Measurements from ENCODE around the gene RPLP2.

Gene RPLP2

GRCh38 chr11:847876-848275, 38.1 kb downstream of the RPLP2 start:
- no peak for TF ChIP-seq EGR1 (IDR thresholded peaks at IDR 0.05)
- TF ChIP-seq CREB1 (IDR thresholded peaks at IDR 0.05; ENCODE audit: low read depth), result no peak
- TF ChIP-seq, protein P1, sequence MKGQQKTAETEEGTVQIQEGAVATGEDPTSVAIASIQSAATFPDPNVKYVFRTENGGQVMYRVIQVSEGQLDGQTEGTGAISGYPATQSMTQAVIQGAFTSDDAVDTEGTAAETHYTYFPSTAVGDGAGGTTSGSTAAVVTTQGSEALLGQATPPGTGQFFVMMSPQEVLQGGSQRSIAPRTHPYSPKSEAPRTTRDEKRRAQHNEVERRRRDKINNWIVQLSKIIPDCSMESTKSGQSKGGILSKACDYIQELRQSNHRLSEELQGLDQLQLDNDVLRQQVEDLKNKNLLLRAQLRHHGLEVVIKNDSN (IDR thresholded peaks at IDR 0.05), result no peak
- TF ChIP-seq NFIC (IDR thresholded peaks at IDR 0.05), result no peak
- TF ChIP-seq TAF1 (IDR thresholded peaks at IDR 0.05; ENCODE audit: low read depth), result no peak
- no peak for TF ChIP-seq EP300 (IDR thresholded peaks at IDR 0.05; ENCODE audit: borderline replicate concordance)
- TF ChIP-seq FOXM1 (IDR thresholded peaks at IDR 0.05; ENCODE audit: borderline replicate concordance, low read depth), result no peak
- TF ChIP-seq TCF12 (IDR thresholded peaks at IDR 0.05; ENCODE audit: low read depth), result no peak
- TF ChIP-seq MAX (IDR thresholded peaks at IDR 0.05), result no peak
- no peak for TF ChIP-seq CEBPB (IDR thresholded peaks at IDR 0.05)

- no peak for TF ChIP-seq EGR1 (IDR thresholded peaks at IDR 0.05)
- TF ChIP-seq, protein P1 (IDR thresholded peaks at IDR 0.05), result peak; percentile 54; the same call in 1 of the 2 replicates
- 0 out of 2 replicates have a peak, but pooled peaks have one; percentile 28 for TF ChIP-seq MAX (IDR thresholded peaks at IDR 0.05)
- peak; percentile 86 for TF ChIP-seq RAD21 (IDR thresholded peaks at IDR 0.05; ENCODE audit: low read depth)
These were observed 38.7 kb downstream of the RPLP2 start for GRCh38 chr11:848380-848931.

DNA sequence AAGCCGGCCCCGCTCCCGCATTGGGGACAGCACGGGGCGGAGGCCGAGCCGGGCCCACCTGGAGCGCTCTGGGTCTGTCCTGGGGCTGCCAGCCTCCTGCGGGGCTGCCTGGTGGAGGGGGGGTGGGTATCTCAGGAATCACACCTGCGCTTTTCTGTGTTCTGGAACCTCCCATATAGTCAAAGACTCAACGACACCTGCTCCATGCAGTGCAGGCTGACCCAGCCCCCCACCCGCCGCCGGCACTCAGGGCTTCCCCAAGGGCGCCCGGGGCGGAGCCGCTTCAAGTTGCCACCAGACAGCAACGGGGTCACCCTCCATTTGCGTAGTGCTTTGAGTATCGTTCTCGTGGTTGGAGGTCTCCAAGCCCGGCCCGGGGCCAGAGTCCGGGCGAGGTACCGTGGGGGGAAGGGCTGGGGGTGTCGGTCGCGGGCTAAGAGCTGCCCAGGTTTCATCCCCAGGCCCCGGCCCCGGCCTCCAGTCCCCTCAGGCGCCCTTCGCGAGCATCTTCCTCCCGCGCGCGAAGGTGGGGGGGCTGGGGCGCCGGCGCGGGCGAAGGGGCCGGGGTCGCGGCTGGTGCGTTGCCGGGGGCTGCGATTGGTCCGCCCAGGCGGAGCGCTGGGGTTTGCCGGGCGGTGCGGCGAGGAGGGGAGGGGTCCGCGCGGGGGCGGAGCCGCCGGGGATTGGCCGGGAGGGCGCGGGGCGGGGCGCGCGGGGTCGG, 39.5 kb downstream of the RPLP2 start:
- peak; percentile 77 for TF ChIP-seq ZBTB7A (IDR thresholded peaks at IDR 0.05; ENCODE audit: low read depth)
- TF ChIP-seq EP300 (IDR thresholded peaks at IDR 0.05; ENCODE audit: borderline replicate concordance), result no peak
- TF ChIP-seq, protein P1 (IDR thresholded peaks at IDR 0.05), result no peak

DNA sequence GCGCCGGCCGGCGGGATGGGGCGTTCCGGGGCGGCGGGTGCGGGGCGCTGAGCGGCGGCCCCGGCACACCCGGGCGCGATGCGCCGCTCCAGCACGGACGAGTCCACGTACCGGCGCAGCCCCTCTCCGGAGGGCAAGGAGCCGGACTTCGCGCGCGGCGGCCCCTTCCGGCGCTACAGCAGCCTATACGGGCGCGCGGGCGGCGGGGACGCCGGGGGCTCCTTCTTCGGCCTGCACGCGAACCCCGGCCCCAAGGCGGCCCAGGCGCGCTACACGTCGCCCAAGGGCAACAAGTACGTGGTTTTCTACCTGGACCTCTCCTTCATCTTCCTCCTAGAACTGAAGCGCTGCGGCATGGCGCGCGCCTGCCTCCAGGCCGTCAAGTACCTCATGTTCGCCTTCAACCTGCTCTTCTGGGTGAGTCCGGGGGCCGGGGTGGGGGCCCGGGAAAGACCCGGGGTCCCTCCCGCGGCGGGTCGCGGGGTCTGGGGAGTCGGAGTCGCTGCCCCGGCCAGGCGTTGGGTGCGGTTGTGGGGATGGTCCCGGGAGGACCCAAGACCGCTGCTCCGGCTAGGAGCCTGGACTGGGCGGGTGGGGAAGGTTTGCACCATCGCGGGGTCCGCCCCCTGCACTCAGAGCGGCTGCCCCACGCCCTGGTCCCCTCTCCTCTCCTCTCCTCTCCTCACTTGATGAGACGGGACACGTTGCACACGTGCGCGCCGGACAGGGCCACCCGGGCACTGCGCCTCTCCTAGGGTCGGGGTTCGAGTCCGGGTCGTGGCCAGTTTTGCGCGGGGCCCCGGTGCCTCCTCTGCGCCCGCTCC, 40.4 kb downstream of the RPLP2 start:
- TF ChIP-seq, protein P1 (IDR thresholded peaks at IDR 0.05), result no peak
- no peak for TF ChIP-seq CEBPB (IDR thresholded peaks at IDR 0.05)
- no peak for TF ChIP-seq MAX (IDR thresholded peaks at IDR 0.05)
- TF ChIP-seq REST (IDR thresholded peaks at IDR 0.05; ENCODE audit: low read depth), result no peak
- TF ChIP-seq NFIC (IDR thresholded peaks at IDR 0.05), result no peak
- TF ChIP-seq ZBTB7A (IDR thresholded peaks at IDR 0.05; ENCODE audit: low read depth), result no peak
- TF ChIP-seq RAD21 (IDR thresholded peaks at IDR 0.05; ENCODE audit: low read depth), result no peak
- TF ChIP-seq TCF12 (IDR thresholded peaks at IDR 0.05; ENCODE audit: low read depth), result no peak
- no peak for TF ChIP-seq CREB1 (IDR thresholded peaks at IDR 0.05; ENCODE audit: low read depth)
- TF ChIP-seq EP300 (IDR thresholded peaks at IDR 0.05; ENCODE audit: borderline replicate concordance), result no peak
- no peak for TF ChIP-seq YY1 (IDR thresholded peaks at IDR 0.05; ENCODE audit: low read depth)
- no peak for TF ChIP-seq TAF1 (IDR thresholded peaks at IDR 0.05; ENCODE audit: low read depth)
- TF ChIP-seq TEAD4 (IDR thresholded peaks at IDR 0.05), result no peak
- TF ChIP-seq FOXM1 (IDR thresholded peaks at IDR 0.05; ENCODE audit: borderline replicate concordance, low read depth), result no peak
- no peak for TF ChIP-seq EGR1 (IDR thresholded peaks at IDR 0.05)

DNA sequence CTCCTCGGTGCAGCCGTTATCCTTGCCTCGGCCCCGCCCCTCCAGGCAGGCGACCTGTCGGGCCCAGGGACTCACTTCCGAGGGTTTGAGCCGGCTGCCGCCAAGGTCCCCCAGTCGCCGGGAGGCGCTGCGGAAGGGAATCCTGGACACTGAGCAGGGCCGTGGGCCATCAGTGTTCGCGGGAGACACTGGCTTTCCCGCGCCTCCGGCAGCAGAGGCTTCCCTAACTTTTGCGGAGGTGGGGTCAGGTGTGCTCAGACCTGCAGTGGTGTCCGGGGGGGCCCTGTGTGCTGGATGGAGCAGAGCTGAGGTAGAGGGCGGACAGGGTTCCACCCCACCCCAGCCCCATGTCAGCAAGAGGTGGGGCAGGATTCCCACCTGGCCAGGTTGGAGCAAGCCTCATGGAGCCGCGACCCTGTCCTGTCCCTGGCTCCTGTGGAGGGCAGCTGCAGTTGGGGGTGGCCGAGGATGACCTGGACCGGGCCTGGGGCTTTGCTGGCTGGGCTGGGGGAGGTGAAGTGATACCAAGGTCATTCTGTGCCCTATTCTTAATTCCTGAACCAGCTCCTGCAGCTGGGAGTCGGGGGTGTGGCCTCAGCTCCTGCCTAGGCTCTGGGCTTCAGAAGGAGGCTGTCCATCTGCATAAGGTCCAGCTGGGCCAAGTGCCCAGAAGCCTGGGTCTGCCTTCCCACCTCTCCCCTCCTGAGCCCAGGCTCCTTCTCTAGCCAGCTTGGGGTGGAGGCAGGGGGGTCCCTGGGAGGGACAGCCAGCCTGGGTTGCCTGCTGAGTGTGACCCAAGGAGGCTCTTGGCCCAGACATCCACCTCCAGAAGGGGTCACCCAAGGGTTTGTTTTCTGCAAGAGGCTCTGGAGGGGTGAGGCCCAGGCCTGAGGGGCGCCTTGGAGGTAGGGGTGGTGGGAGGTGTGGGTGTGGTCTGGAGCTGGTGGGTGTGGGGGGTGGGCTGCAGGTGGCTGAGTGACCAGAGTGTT, 41.3 kb downstream of the RPLP2 start:
- TF ChIP-seq ZBTB7A (IDR thresholded peaks at IDR 0.05; ENCODE audit: low read depth) (no peak), RAD21 (IDR thresholded peaks at IDR 0.05; ENCODE audit: low read depth) (peak; percentile 41; the same call in 1 of the 2 replicates)

All from Ishikawa (cell line).